Measurements from ENCODE around the gene ATP6V0A4. TPM values are rescaled to one million over a fixed set of nuclear protein-coding genes. Genes with fewer than 3 reads are reported as not detected.

ATP6V0A4 gene
- total RNA-seq, 2 donors from 2014 or later: not detected

DNA sequence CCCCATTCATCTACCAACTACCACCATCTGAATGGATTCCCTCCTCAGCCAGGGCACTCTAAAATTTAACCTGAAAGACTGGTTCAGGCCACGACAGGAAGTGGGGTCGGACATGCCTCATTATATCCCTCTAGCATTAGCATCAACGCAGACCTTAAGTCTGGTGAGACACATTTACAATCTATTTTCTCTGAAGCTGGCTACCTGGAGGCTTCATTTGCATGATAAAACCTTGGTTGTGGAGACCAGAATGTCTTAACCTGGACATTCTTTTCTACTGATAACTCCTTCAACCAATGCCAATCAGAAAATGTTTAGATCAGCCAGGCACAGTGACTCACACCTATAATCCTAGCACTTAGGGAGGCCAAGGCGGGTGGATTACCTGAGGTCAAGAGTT is 139.1 kb downstream of the ATP6V0A4 start:
- intact Hi-C loops (cut with DNase I): no loop called here
- WGBS, 2 donors: 94 to 95% methylated on average over 4 of the region's 4 CpGs
- ATAC-seq: no peak

GRCh38 chr7:138657854-138658386 is 140.1 kb downstream of the ATP6V0A4 start:
- no peaks in the 10 kb centered on the region for H3K27me3 ChIP-seq
- no peak overlapping the region for H3K27ac ChIP-seq
- no peaks in the 10 kb centered on the region for H3K4me1 ChIP-seq
- no peak overlapping the region for H3K4me3 ChIP-seq
- WGBS, 2 donors: 87 to 100% methylated on average over 4 of the region's 4 CpGs
- ATAC-seq (no peak), DNase-seq (no peak)
- intact Hi-C loops (cut with DNase I): no loop called here
- no peaks in the 10 kb centered on the region for H3K9me3 ChIP-seq
- H3K36me3 ChIP-seq (replicated peaks in 1 of 2; ENCODE audit: insufficient read depth in 1 of 2, low read depth in 2 of 2): no peaks in the 10 kb centered on the region
- TF ChIP-seq POLR2A (IDR thresholded peaks at IDR 0.05): no peak
- no peak for TF ChIP-seq CTCF (IDR thresholded peaks at IDR 0.05)

More for the DNA sequence above, 139.1 kb downstream of the ATP6V0A4 start:
- no peak for DNase-seq
- Histone ChIP-seq H3K36me3 (replicated peaks in 1 of 2; ENCODE audit: insufficient read depth in 1 of 2, low read depth in 2 of 2) (no peaks in the 10 kb centered on the region), H3K27ac (no peak overlapping the region), H3K4me1 (no peaks in the 10 kb centered on the region), H3K9me3 (no peaks in the 10 kb centered on the region), H3K4me3 (no peak overlapping the region), H3K27me3 (no peaks in the 10 kb centered on the region)
- no peak for TF ChIP-seq POLR2A (IDR thresholded peaks at IDR 0.05)
- TF ChIP-seq CTCF (IDR thresholded peaks at IDR 0.05): no peak

DNA sequence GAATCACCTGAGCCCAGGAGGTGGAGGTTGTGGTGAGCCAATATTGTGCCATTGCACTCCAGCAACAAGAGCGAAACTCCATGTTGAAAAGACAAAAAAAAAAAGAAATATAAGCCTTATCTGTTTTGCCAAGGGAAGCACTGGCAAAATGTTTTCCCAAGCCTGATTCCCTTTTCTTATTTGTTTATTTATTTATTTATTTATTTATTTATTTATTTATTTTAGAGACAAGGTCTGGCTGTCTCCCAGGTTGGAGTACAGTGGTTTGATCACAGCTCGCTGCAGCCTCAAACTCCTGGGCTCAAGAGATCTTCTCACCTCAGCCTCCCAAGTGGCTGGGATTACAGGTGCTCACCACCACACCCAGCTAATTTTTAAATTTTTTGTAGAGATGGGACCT is 141.0 kb downstream of the ATP6V0A4 start:
- no peaks in the 10 kb centered on the region for H3K27me3 ChIP-seq
- H3K36me3 ChIP-seq (replicated peaks in 1 of 2; ENCODE audit: insufficient read depth in 1 of 2, low read depth in 2 of 2): no peaks in the 10 kb centered on the region
- TF ChIP-seq CTCF (IDR thresholded peaks at IDR 0.05): no peak
- TF ChIP-seq POLR2A (IDR thresholded peaks at IDR 0.05): no peak
- intact Hi-C loops (cut with DNase I): no loop called here
- no peak overlapping the region for H3K27ac ChIP-seq
- no peak overlapping the region for H3K4me3 ChIP-seq
- no peaks in the 10 kb centered on the region for H3K4me1 ChIP-seq
- 91 to 98% methylated on average over 2 of the region's 2 CpGs for WGBS, 2 donors
- no peak for ATAC-seq
- no peak for DNase-seq
- H3K9me3 ChIP-seq: no peaks in the 10 kb centered on the region

Other genes starting within 250 kb of the ATP6V0A4 start
- gene SVOPL, start 96.8 kb downstream of the ATP6V0A4 start, total RNA-seq: not detected
- gene TMEM213, start 202 bp downstream of the ATP6V0A4 start, total RNA-seq: not detected
- gene KIAA1549, start 183.2 kb upstream of the ATP6V0A4 start, total RNA-seq: 1 to 10 TPM; 5.3 to 6.0 TPM
- 10 to 100 TPM in 1 of 2 donors, 1 to 10 TPM in 1; 6.2 to 20.8 TPM for gene ZC3HAV1L, start 237.8 kb upstream of the ATP6V0A4 start, total RNA-seq